ENCODE measurements around the gene CCDC106.

CCDC106 gene

DNA sequence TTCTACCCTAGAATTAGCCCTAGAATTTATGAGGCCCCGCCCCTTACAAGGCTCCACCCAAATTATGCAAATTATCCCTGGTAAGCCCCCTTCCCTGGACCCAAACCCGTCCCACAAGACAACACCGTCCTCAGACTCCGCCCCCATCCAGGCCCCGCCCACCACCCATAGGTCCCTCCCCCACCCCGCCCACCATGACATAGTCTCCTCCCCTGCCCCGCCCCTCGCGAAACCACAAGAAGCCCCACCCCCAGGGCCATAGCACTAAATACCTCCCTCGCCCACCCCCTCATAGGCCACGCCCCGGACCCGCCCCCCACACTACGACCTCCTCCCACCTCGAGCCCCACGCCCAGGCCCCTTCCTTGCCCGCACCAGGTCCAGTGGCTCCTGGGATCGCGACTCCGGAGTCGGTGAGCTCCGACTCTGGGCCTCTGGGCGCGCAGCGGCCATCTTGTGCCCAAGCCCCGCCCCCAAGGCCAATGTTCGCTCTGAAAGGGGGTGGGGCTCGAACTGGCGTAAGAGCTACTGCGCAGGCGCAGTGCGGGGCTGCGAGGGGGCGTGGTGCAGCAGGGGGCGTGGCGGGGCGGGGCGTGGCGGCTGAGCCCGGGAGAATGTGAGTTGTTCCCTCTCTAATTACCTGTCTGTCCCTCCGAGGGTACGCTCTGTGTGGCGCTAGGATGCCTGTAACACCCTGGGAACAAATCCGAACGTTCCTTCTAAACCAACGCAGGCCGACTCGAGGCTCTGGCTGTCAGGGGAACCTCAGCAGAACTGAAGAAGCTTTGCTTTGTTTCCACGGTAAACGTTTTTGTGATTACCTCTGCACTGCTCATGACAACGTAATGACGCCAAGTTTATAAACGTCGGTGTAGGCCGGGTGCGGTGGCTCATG, 23.7 kb upstream of the CCDC106 start, which contains the start of gene ZNF784:
TSS of gene ZNF784 (minus strand) at position 458 of the 895 bp plus-strand sequence. CDS start at position 453, 5 bp downstream.
- TF ChIP-seq, protein P1, sequence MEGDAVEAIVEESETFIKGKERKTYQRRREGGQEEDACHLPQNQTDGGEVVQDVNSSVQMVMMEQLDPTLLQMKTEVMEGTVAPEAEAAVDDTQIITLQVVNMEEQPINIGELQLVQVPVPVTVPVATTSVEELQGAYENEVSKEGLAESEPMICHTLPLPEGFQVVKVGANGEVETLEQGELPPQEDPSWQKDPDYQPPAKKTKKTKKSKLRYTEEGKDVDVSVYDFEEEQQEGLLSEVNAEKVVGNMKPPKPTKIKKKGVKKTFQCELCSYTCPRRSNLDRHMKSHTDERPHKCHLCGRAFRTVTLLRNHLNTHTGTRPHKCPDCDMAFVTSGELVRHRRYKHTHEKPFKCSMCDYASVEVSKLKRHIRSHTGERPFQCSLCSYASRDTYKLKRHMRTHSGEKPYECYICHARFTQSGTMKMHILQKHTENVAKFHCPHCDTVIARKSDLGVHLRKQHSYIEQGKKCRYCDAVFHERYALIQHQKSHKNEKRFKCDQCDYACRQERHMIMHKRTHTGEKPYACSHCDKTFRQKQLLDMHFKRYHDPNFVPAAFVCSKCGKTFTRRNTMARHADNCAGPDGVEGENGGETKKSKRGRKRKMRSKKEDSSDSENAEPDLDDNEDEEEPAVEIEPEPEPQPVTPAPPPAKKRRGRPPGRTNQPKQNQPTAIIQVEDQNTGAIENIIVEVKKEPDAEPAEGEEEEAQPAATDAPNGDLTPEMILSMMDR (conservative IDR thresholded peaks at IDR 0.05; ENCODE audit: low read depth, low read length), result no peak
- peak; percentile 45 for DNase-seq (ENCODE audit: low read depth)
- peak within 1 kb of the TSS; percentile 67 for H3K4me3 ChIP-seq (ENCODE audit: low read length)

GRCh38 chr19:55625004-55625326, 23.0 kb upstream of the CCDC106 start:
- TF ChIP-seq, protein P1 (conservative IDR thresholded peaks at IDR 0.05; ENCODE audit: low read depth, low read length), result no peak
- DNase-seq (ENCODE audit: low read depth), result no peak
- H3K4me3 ChIP-seq (ENCODE audit: low read length), result peak overlapping the region; percentile 67

DNA sequence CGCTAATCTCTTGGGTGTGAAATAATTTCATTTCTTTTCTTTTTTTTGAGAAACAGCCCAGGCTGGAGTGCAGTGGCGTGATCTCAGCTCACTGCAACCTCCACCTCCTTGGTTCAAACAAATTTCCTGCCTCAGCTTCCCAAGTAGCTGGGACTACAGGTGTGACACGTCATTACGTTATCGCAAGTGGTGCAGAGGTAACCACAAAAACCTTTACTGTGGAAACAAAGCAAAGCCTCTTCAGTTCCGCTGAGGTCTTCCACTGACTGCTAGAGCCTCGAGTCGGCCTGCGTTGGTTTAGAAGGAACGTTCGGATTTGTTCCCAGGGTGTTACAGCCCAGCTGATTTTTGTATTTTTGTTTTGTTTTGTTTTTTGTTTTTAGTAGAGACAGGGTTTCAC, 21.7 kb upstream of the CCDC106 start:
- TF ChIP-seq, protein P1 (conservative IDR thresholded peaks at IDR 0.05; ENCODE audit: low read depth, low read length), result no peak
- no peak for DNase-seq (ENCODE audit: low read depth)
- H3K4me3 ChIP-seq (ENCODE audit: low read length), result no peak overlapping the region

DNA sequence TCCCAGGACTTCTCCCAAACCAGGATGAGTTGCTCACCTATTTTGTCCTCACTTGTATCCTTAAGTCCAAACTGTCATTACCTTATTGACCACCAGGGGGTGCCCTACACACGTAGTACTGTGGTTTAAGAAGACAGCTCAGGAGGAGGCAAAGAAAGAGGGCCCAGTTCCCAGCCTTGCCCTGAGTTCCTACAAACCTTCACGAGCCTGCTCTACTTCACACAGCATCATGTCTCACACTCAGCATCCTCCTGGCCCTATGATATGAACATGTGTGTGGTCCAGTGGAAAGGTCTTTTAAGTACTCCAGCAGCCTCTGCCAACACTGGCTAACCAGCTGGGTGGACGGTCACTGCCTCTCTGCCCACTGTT, 15.6 kb upstream of the CCDC106 start:
- no peak overlapping the region for H3K4me3 ChIP-seq (ENCODE audit: low read length)
- peak; percentile 77 for DNase-seq (ENCODE audit: low read depth)
- TF ChIP-seq, protein P1 (conservative IDR thresholded peaks at IDR 0.05; ENCODE audit: low read depth, low read length), result peak; percentile 82

GRCh38 chr19:55633861-55634260, 14.2 kb upstream of the CCDC106 start:
- no peak overlapping the region for H3K4me3 ChIP-seq (ENCODE audit: low read length)
- DNase-seq (ENCODE audit: low read depth), result no peak
- TF ChIP-seq, protein P1 (conservative IDR thresholded peaks at IDR 0.05; ENCODE audit: low read depth, low read length), result no peak

- H3K4me3 ChIP-seq (ENCODE audit: low read length), result peak overlapping the region; percentile 99
- DNase-seq (ENCODE audit: low read depth), result no peak
- TF ChIP-seq, protein P1 (conservative IDR thresholded peaks at IDR 0.05; ENCODE audit: low read depth, low read length), result no peak
These were observed 12.7 kb upstream of the CCDC106 start for GRCh38 chr19:55635334-55635717.

- DNase-seq (ENCODE audit: low read depth), result no peak
- peak overlapping the region; percentile 99 for H3K4me3 ChIP-seq (ENCODE audit: low read length)
- TF ChIP-seq, protein P1 (conservative IDR thresholded peaks at IDR 0.05; ENCODE audit: low read depth, low read length), result no peak
These were observed 12.1 kb upstream of the CCDC106 start for GRCh38 chr19:55635856-55636440.
